ENCODE data around the gene BZW1. TPM values are rescaled to one million over a fixed set of nuclear protein-coding genes. Genes with fewer than 3 reads are reported as not detected.

BZW1 gene
- total RNA-seq, 1 experiment from 2014 or later, result 396 TPM

GRCh38 chr2:200765139-200765951, 46.4 kb upstream of the BZW1 start:
- TF ChIP-seq, protein P1, sequence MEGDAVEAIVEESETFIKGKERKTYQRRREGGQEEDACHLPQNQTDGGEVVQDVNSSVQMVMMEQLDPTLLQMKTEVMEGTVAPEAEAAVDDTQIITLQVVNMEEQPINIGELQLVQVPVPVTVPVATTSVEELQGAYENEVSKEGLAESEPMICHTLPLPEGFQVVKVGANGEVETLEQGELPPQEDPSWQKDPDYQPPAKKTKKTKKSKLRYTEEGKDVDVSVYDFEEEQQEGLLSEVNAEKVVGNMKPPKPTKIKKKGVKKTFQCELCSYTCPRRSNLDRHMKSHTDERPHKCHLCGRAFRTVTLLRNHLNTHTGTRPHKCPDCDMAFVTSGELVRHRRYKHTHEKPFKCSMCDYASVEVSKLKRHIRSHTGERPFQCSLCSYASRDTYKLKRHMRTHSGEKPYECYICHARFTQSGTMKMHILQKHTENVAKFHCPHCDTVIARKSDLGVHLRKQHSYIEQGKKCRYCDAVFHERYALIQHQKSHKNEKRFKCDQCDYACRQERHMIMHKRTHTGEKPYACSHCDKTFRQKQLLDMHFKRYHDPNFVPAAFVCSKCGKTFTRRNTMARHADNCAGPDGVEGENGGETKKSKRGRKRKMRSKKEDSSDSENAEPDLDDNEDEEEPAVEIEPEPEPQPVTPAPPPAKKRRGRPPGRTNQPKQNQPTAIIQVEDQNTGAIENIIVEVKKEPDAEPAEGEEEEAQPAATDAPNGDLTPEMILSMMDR (conservative IDR thresholded peaks at IDR 0.05; ENCODE audit: low read depth, low read length), result no peak
- no peak for TF ChIP-seq EZH2 (IDR thresholded peaks at IDR 0.05; ENCODE audit: borderline replicate concordance, low read depth, low read length, poor library complexity, severe bottlenecking)
- no TSS peak for BruUV-seq (replicated peaks)
- intact Hi-C loops (cut with micrococcal nuclease; ENCODE audit: unreplicated experiment), result no loop called here
- ChIA-PET POLR2A (ENCODE audit: low non-redundant PET) (no interaction called here), CTCF (no interaction called here)
- peak; percentile 69 for DNase-seq (ENCODE audit: low spot score)
- Histone ChIP-seq H3K9me3 (ENCODE audit: low read depth, low read length, poor library complexity, severe bottlenecking) (no peaks in the 10 kb centered on the region), H3K4me1 (ENCODE audit: insufficient read depth, low read length, poor library complexity, severe bottlenecking) (no peaks in the 10 kb centered on the region), H3K36me3 (ENCODE audit: insufficient read depth, low read length, poor library complexity, severe bottlenecking) (no peaks in the 10 kb centered on the region), H3K27ac (ENCODE audit: low read depth, low read length, poor library complexity, severe bottlenecking) (no peak overlapping the region), H3K4me3 (ENCODE audit: low read depth, low read length, poor library complexity, severe bottlenecking) (no peak overlapping the region), H3K27me3 (replicated peaks; ENCODE audit: insufficient read depth, low read depth, low read length, poor library complexity) (no peaks in the 10 kb centered on the region)

- DNase-seq (ENCODE audit: low spot score), result no peak
- POLR2A ChIA-PET (ENCODE audit: low non-redundant PET), result no interaction called here
- no TSS peak for BruUV-seq (replicated peaks)
- Histone ChIP-seq H3K9me3 (ENCODE audit: low read depth, low read length, poor library complexity, severe bottlenecking) (no peaks in the 10 kb centered on the region), H3K4me1 (ENCODE audit: insufficient read depth, low read length, poor library complexity, severe bottlenecking) (no peaks in the 10 kb centered on the region), H3K4me3 (ENCODE audit: low read depth, low read length, poor library complexity, severe bottlenecking) (no peak overlapping the region), H3K27ac (ENCODE audit: low read depth, low read length, poor library complexity, severe bottlenecking) (no peak overlapping the region), H3K27me3 (replicated peaks; ENCODE audit: insufficient read depth, low read depth, low read length, poor library complexity) (no peaks in the 10 kb centered on the region), H3K36me3 (ENCODE audit: insufficient read depth, low read length, poor library complexity, severe bottlenecking) (no peaks in the 10 kb centered on the region)
- CTCF ChIA-PET, result no interaction called here
- intact Hi-C loops (cut with micrococcal nuclease; ENCODE audit: unreplicated experiment), result no loop called here
- TF ChIP-seq EZH2 (IDR thresholded peaks at IDR 0.05; ENCODE audit: borderline replicate concordance, low read depth, low read length, poor library complexity, severe bottlenecking), result no peak
- TF ChIP-seq, protein P1 (conservative IDR thresholded peaks at IDR 0.05; ENCODE audit: low read depth, low read length), result no peak
These were observed 45.6 kb upstream of the BZW1 start for GRCh38 chr2:200765995-200766660.

GRCh38 chr2:200767111-200767885, 44.4 kb upstream of the BZW1 start:
- intact Hi-C loops (cut with micrococcal nuclease; ENCODE audit: unreplicated experiment), result no loop called here
- TF ChIP-seq, protein P1 (conservative IDR thresholded peaks at IDR 0.05; ENCODE audit: low read depth, low read length), result no peak
- no peak for TF ChIP-seq EZH2 (IDR thresholded peaks at IDR 0.05; ENCODE audit: borderline replicate concordance, low read depth, low read length, poor library complexity, severe bottlenecking)
- Histone ChIP-seq H3K4me1 (ENCODE audit: insufficient read depth, low read length, poor library complexity, severe bottlenecking) (no peaks in the 10 kb centered on the region), H3K4me3 (ENCODE audit: low read depth, low read length, poor library complexity, severe bottlenecking) (no peak overlapping the region), H3K9me3 (ENCODE audit: low read depth, low read length, poor library complexity, severe bottlenecking) (no peaks in the 10 kb centered on the region), H3K36me3 (ENCODE audit: insufficient read depth, low read length, poor library complexity, severe bottlenecking) (no peaks in the 10 kb centered on the region), H3K27ac (ENCODE audit: low read depth, low read length, poor library complexity, severe bottlenecking) (no peak overlapping the region), H3K27me3 (replicated peaks; ENCODE audit: insufficient read depth, low read depth, low read length, poor library complexity) (no peaks in the 10 kb centered on the region)
- ChIA-PET POLR2A (ENCODE audit: low non-redundant PET) (no interaction called here), CTCF (interaction anchor here (0.6 kb wide), 1 partner anchor 190 kb away, joined by 4 read pairs; no protein-coding TSS in a partner anchor)
- DNase-seq (ENCODE audit: low spot score), result no peak
- no TSS peak for BruUV-seq (replicated peaks)

All from A673 (cell line).